ENCODE results near the gene CARD19. TPM values are rescaled to one million over a fixed set of nuclear protein-coding genes. Genes with fewer than 3 reads are reported as not detected.

The CARD19 gene
- total RNA-seq, 1 donor from 2014 or later: 49.1 TPM

- intact Hi-C loops (cut with micrococcal nuclease): loop anchor here (10.0 kb wide), 1 partner anchor 57 kb away; no protein-coding TSS in a partner anchor
Observed at GRCh38 chr9:93061791-93062763, 33.9 kb upstream of the CARD19 start.

GRCh38 chr9:93064392-93065134 lies 31.5 kb upstream of the CARD19 start:
- intact Hi-C loops (cut with micrococcal nuclease): loop anchor here (1.0 to 10.0 kb wide), 6 partner anchors 19 to 100 kb away; partner anchors contain the start of gene NINJ1

GRCh38 chr9:93065135-93065720 lies 30.8 kb upstream of the CARD19 start:
- intact Hi-C loops (cut with micrococcal nuclease): loop anchor here (2.0 to 10.0 kb wide), 3 partner anchors 60 to 100 kb away; partner anchors contain the start of gene NINJ1

GRCh38 chr9:93066978-93067603 lies 28.9 kb upstream of the CARD19 start:
- intact Hi-C loops (cut with micrococcal nuclease): loop anchor here (10.0 kb wide), 1 partner anchor 62 kb away; no protein-coding TSS in a partner anchor

- intact Hi-C loops (cut with micrococcal nuclease): loop anchor here (10.0 kb wide), 1 partner anchor 64 kb away; no protein-coding TSS in a partner anchor
Observed at GRCh38 chr9:93068956-93069355, 27.1 kb upstream of the CARD19 start.

- intact Hi-C loops (cut with micrococcal nuclease): no loop called here
Observed at GRCh38 chr9:93071464-93071863, 24.6 kb upstream of the CARD19 start.

GRCh38 chr9:93072383-93072795 lies 23.6 kb upstream of the CARD19 start:
- intact Hi-C loops (cut with micrococcal nuclease): no loop called here

- intact Hi-C loops (cut with micrococcal nuclease): no loop called here
Observed at GRCh38 chr9:93076101-93076791, 19.8 kb upstream of the CARD19 start.

GRCh38 chr9:93076792-93077128 lies 19.3 kb upstream of the CARD19 start:
- intact Hi-C loops (cut with micrococcal nuclease): no loop called here

GRCh38 chr9:93077367-93077766 lies 18.6 kb upstream of the CARD19 start:
- intact Hi-C loops (cut with micrococcal nuclease): no loop called here

- intact Hi-C loops (cut with micrococcal nuclease): no loop called here
Observed at GRCh38 chr9:93077811-93078210, 18.2 kb upstream of the CARD19 start.

GRCh38 chr9:93079371-93079770 lies 16.6 kb upstream of the CARD19 start:
- intact Hi-C loops (cut with micrococcal nuclease): no loop called here

GRCh38 chr9:93080406-93080805 lies 15.6 kb upstream of the CARD19 start:
- intact Hi-C loops (cut with micrococcal nuclease): no loop called here

GRCh38 chr9:93081081-93081529 lies 14.9 kb upstream of the CARD19 start:
- intact Hi-C loops (cut with micrococcal nuclease): no loop called here

GRCh38 chr9:93081931-93082330 lies 14.1 kb upstream of the CARD19 start:
- intact Hi-C loops (cut with micrococcal nuclease): no loop called here

- intact Hi-C loops (cut with micrococcal nuclease): loop anchor here (1.0 kb wide), 2 partner anchors 12 to 19 kb away; no protein-coding TSS in a partner anchor
Observed at GRCh38 chr9:93082841-93083411, 13.1 kb upstream of the CARD19 start.

- intact Hi-C loops (cut with micrococcal nuclease): loop anchor here (1.0 kb wide), 2 partner anchors 11 to 20 kb away; no protein-coding TSS in a partner anchor
Observed at GRCh38 chr9:93083592-93084470, 12.2 kb upstream of the CARD19 start.

GRCh38 chr9:93084471-93084881 lies 11.5 kb upstream of the CARD19 start:
- intact Hi-C loops (cut with micrococcal nuclease): no loop called here

- intact Hi-C loops (cut with micrococcal nuclease): no loop called here
Observed at GRCh38 chr9:93085676-93086075, 10.3 kb upstream of the CARD19 start.

All from T-helper 2 cell treated with Interferon-gamma antibody and Interleukin-4, amounts not matched to agents 100 ng/mL and 5 ng/mL, for 36 hours (primary cell).